ENCODE data around the gene PBX1. TPM values are rescaled to one million over a fixed set of nuclear protein-coding genes. Genes with fewer than 3 reads are reported as not detected.

The PBX1 gene
- total RNA-seq, 1 experiment from 2014 or later: 9.8 TPM

- Histone ChIP-seq H3K9me2 (replicated peaks; ENCODE audit: low read length) (no peaks in the 10 kb centered on the region), H3K27ac (ENCODE audit: low read length) (no peak overlapping the region), H2AFZ (ENCODE audit: low read length) (no peak overlapping the region), H3K4me2 (ENCODE audit: low read length) (no peak overlapping the region), H3K36me3 (ENCODE audit: low read depth, low read length) (no peaks in the 10 kb centered on the region), H3K9ac (ENCODE audit: low read length) (no peak overlapping the region), H3K79me2 (ENCODE audit: low read length) (no peaks in the 10 kb centered on the region), H3K27me3 (ENCODE audit: low read length) (no peaks in the 10 kb centered on the region), H3K4me3 (ENCODE audit: low read length) (no peak overlapping the region), H4K20me1 (ENCODE audit: low read length) (no peaks in the 10 kb centered on the region), H3K4me1 (ENCODE audit: insufficient read depth, low read length) (peaks cover 22% of the 10 kb centered on the region), H3F3A (ENCODE audit: low read length, unreplicated experiment) (no peaks in the 10 kb centered on the region), H3K9me3 (ENCODE audit: low read length) (no peaks in the 10 kb centered on the region)
- no peak for TF ChIP-seq EZH2 (IDR thresholded peaks at IDR 0.05; ENCODE audit: low read length, unreplicated experiment)
- TF ChIP-seq EZH2phosphoT487 (IDR thresholded peaks at IDR 0.05; ENCODE audit: borderline replicate concordance, low read length): no peak
- TF ChIP-seq CTCF (conservative IDR thresholded peaks at IDR 0.05; ENCODE audit: low read depth, low read length): no peak
- ATAC-seq (no peak), DNase-seq (no peak)
- POLR2A ChIA-PET (ENCODE audit: unreplicated experiment): no interaction called here
- BruUV-seq (replicated peaks): no TSS peak
- intact Hi-C loops (cut with micrococcal nuclease): no loop called here
- CTCF ChIA-PET: no interaction called here
Observed at GRCh38 chr1:164643018-164643417, 84.0 kb downstream of the PBX1 start.

GRCh38 chr1:164644268-164644667 lies 85.3 kb downstream of the PBX1 start:
- H2AFZ ChIP-seq (ENCODE audit: low read length): no peak overlapping the region
- no peak overlapping the region for H3K27ac ChIP-seq (ENCODE audit: low read length)
- no peaks in the 10 kb centered on the region for H3K27me3 ChIP-seq (ENCODE audit: low read length)
- H3K4me3 ChIP-seq (ENCODE audit: low read length): no peak overlapping the region
- H3K79me2 ChIP-seq (ENCODE audit: low read length): no peaks in the 10 kb centered on the region
- no peaks in the 10 kb centered on the region for H3K9me2 ChIP-seq (replicated peaks; ENCODE audit: low read length)
- DNase-seq (no peak), ATAC-seq (no peak)
- intact Hi-C loops (cut with micrococcal nuclease): no loop called here
- CTCF ChIA-PET: no interaction called here
- BruUV-seq (replicated peaks): no TSS peak
- H3F3A ChIP-seq (ENCODE audit: low read length, unreplicated experiment): no peaks in the 10 kb centered on the region
- no peak overlapping the region for H3K9ac ChIP-seq (ENCODE audit: low read length)
- TF ChIP-seq EZH2 (IDR thresholded peaks at IDR 0.05; ENCODE audit: low read length, unreplicated experiment) (no peak), CTCF (conservative IDR thresholded peaks at IDR 0.05; ENCODE audit: low read depth, low read length) (no peak), EZH2phosphoT487 (IDR thresholded peaks at IDR 0.05; ENCODE audit: borderline replicate concordance, low read length) (no peak)
- peaks cover 31% of the 10 kb centered on the region for H3K4me1 ChIP-seq (ENCODE audit: insufficient read depth, low read length)
- H3K4me2 ChIP-seq (ENCODE audit: low read length): no peak overlapping the region
- no peaks in the 10 kb centered on the region for H3K36me3 ChIP-seq (ENCODE audit: low read depth, low read length)
- H3K9me3 ChIP-seq (ENCODE audit: low read length): no peaks in the 10 kb centered on the region
- no peaks in the 10 kb centered on the region for H4K20me1 ChIP-seq (ENCODE audit: low read length)
- POLR2A ChIA-PET (ENCODE audit: unreplicated experiment): no interaction called here

GRCh38 chr1:164644774-164645644 lies 86.0 kb downstream of the PBX1 start:
- BruUV-seq (replicated peaks): no TSS peak
- H3K9ac ChIP-seq (ENCODE audit: low read length): no peak overlapping the region
- H3K9me3 ChIP-seq (ENCODE audit: low read length): no peaks in the 10 kb centered on the region
- peak; percentile 67 for DNase-seq
- H3K79me2 ChIP-seq (ENCODE audit: low read length): no peaks in the 10 kb centered on the region
- no peaks in the 10 kb centered on the region for H3K9me2 ChIP-seq (replicated peaks; ENCODE audit: low read length)
- peaks cover 32% of the 10 kb centered on the region for H3K4me1 ChIP-seq (ENCODE audit: insufficient read depth, low read length)
- intact Hi-C loops (cut with micrococcal nuclease): loop anchor here (5.0 kb wide), 1 partner anchor 62 kb away; no protein-coding TSS in a partner anchor
- H3K27me3 ChIP-seq (ENCODE audit: low read length): no peaks in the 10 kb centered on the region
- H2AFZ ChIP-seq (ENCODE audit: low read length): no peak overlapping the region
- ChIA-PET CTCF (no interaction called here), POLR2A (ENCODE audit: unreplicated experiment) (no interaction called here)
- no peaks in the 10 kb centered on the region for H3K36me3 ChIP-seq (ENCODE audit: low read depth, low read length)
- no peaks in the 10 kb centered on the region for H4K20me1 ChIP-seq (ENCODE audit: low read length)
- ATAC-seq: peak; percentile 48; the same call in 1 of the 2 replicates
- no peak overlapping the region for H3K4me3 ChIP-seq (ENCODE audit: low read length)
- no peak overlapping the region for H3K27ac ChIP-seq (ENCODE audit: low read length)
- no peaks in the 10 kb centered on the region for H3F3A ChIP-seq (ENCODE audit: low read length, unreplicated experiment)
- no peak for TF ChIP-seq EZH2phosphoT487 (IDR thresholded peaks at IDR 0.05; ENCODE audit: borderline replicate concordance, low read length)
- no peak for TF ChIP-seq CTCF (conservative IDR thresholded peaks at IDR 0.05; ENCODE audit: low read depth, low read length)
- no peak for TF ChIP-seq EZH2 (IDR thresholded peaks at IDR 0.05; ENCODE audit: low read length, unreplicated experiment)
- peak overlapping the region; percentile 21; the same call in 1 of the 2 replicates for H3K4me2 ChIP-seq (ENCODE audit: low read length)
